Nephron (organoid): ENCODE measurements around the gene TEDC1.

Experiments
- H3K27ac Mint-ChIP-seq, 3 experiments: 2 replicates each; pipeline ENCODE4 v1.8.0; 2020; ENCODE audit warnings: mixed read lengths in 3 of 3, mild to moderate bottlenecking in 2 of 3, moderate library complexity in 1 of 3
- H3K27me3 Mint-ChIP-seq: 2 replicates; pipeline ENCODE4 v1.8.0; 2021; ENCODE audit warnings: low read depth, mild to moderate bottlenecking, moderate library complexity, mixed read lengths
- H3K36me3 Mint-ChIP-seq: 2 replicates; pipeline ENCODE4 v1.8.0; 2020; ENCODE audit warnings: low read depth, mixed read lengths
- H3K4me1 Mint-ChIP-seq: 2 replicates; pipeline ENCODE4 v1.8.0; 2020; ENCODE audit warnings: mixed read lengths
- H3K4me3 Mint-ChIP-seq, 3 experiments: 2 replicates each; pipeline ENCODE4 v1.8.0; 2020; ENCODE audit warnings: mild to moderate bottlenecking in 3 of 3, mixed read lengths in 3 of 3, moderate library complexity in 2 of 3
- H3K9me3 Mint-ChIP-seq: 2 replicates; pipeline ENCODE4 v1.8.0; 2020; ENCODE audit warnings: mixed read lengths
- TF ChIP-seq, protein P1 (sequence below), 3 experiments: fragments of 200-600 bp; sonication (generic); IDR thresholded peaks; one replicate each; pipeline ENCODE4 v1.5.0; 2021; ENCODE audit warnings: antibody characterized with exemption in 3 of 3; ENCODE audit not compliant: unreplicated experiment in 3 of 3

Gene TEDC1

DNA sequence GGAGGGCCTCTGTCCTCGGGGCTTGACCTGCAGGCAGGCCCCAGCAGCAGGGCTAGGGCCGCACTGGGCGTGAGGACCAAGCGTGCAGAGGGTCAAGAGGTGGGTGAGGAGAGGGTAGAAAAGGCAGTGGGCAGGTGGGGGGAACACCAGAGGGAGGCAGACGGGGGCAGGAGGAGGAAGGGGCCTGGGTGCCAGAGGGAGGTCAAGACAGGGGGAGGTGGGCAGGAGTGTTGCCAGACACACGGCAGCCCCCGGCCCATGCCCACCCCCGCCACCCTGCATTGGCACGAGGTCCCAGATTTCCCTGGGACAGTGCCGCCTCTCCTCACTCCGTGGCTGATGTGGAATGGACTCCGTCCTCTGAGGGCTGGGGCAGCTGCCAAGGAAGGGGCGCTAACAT lies 43.5 kb downstream of the TEDC1 start:
- no peaks in the 10 kb centered on the region for H3K36me3 Mint-ChIP-seq
- H3K4me3 Mint-ChIP-seq = no peak overlapping the region
- no peaks in the 10 kb centered on the region for H3K9me3 Mint-ChIP-seq
- TF ChIP-seq, protein P1, sequence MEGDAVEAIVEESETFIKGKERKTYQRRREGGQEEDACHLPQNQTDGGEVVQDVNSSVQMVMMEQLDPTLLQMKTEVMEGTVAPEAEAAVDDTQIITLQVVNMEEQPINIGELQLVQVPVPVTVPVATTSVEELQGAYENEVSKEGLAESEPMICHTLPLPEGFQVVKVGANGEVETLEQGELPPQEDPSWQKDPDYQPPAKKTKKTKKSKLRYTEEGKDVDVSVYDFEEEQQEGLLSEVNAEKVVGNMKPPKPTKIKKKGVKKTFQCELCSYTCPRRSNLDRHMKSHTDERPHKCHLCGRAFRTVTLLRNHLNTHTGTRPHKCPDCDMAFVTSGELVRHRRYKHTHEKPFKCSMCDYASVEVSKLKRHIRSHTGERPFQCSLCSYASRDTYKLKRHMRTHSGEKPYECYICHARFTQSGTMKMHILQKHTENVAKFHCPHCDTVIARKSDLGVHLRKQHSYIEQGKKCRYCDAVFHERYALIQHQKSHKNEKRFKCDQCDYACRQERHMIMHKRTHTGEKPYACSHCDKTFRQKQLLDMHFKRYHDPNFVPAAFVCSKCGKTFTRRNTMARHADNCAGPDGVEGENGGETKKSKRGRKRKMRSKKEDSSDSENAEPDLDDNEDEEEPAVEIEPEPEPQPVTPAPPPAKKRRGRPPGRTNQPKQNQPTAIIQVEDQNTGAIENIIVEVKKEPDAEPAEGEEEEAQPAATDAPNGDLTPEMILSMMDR (IDR thresholded peaks at IDR 0.05; ENCODE audit: unreplicated experiment in 3 of 3) = no peak
- H3K27me3 Mint-ChIP-seq = peaks cover 25% of the 10 kb centered on the region
- H3K27ac Mint-ChIP-seq = no peak overlapping the region
- H3K4me1 Mint-ChIP-seq = peaks cover 6% of the 10 kb centered on the region

DNA sequence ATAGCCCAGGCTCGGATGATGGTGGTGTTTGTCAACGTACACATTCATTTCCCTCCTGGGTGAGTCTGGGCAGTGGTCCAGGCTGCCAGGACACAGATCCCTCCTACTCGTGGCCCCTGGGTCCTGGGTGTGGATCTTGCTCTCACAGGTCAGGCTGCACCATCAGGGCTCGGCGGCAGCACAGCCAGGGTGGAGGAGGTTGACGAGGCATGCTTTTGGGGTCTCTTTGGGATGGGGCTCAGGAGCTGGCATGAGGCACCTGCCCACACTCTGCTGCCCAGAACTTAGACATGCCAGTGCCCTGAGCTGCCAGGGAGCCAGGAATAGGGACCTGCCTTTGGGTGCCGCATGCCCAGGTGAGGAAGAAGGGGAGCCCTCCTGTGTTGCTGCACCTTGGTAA lies 45.0 kb downstream of the TEDC1 start:
- no peaks in the 10 kb centered on the region for H3K36me3 Mint-ChIP-seq
- peaks cover 25% of the 10 kb centered on the region for H3K27me3 Mint-ChIP-seq
- TF ChIP-seq, protein P1 (IDR thresholded peaks at IDR 0.05; ENCODE audit: unreplicated experiment in 3 of 3) = no peak
- H3K27ac Mint-ChIP-seq = no peak overlapping the region
- no peak overlapping the region for H3K4me3 Mint-ChIP-seq
- H3K9me3 Mint-ChIP-seq = no peaks in the 10 kb centered on the region
- peaks cover 6% of the 10 kb centered on the region for H3K4me1 Mint-ChIP-seq

DNA sequence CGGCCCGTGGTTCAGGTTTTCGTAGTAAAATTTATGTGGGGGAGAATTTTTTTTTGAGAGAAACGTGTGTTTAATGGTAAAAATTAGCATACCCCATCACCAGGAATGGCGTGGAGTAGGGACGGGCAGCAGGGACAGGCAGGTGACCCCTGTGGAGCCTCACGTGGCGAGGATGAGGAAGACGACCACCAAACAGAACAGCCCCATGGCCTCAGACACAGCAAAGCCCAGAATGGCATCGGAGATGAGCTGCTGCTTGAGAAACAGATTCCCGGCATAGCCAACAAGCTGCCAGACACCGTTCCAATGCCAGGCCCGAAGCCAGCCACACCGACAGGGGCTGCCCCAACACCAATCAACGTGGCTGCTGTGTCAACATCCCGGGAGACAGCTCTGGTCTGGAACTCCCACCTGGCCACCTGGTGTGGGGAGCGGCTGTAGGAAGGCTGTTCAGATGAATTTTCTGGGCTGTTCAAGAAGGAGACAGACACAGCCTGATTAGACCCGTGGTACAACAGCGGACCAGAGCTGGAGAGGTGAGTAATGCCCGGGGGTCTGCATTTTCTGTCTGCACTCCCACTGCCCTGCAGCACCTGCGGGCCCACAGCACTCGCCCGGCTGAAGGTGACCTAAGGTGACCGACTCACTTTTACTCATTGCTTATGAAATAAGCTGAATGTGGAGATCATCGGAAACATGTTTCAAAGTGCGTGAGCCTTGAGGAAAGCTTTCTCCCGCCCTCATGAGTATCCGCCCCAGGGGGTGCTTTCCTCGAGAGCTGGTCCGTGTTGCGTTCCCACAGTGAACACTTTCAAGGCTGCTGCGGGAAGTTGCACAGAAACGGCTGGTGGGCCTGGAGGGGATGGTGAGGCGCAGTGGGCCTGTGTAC lies 45.9 kb downstream of the TEDC1 start:
- H3K27me3 Mint-ChIP-seq = peaks cover 30% of the 10 kb centered on the region
- H3K9me3 Mint-ChIP-seq = peaks cover 5% of the 10 kb centered on the region
- H3K27ac Mint-ChIP-seq = no peak overlapping the region
- no peak overlapping the region for H3K4me3 Mint-ChIP-seq
- peaks cover 6% of the 10 kb centered on the region for H3K4me1 Mint-ChIP-seq
- H3K36me3 Mint-ChIP-seq = no peaks in the 10 kb centered on the region
- TF ChIP-seq, protein P1 (IDR thresholded peaks at IDR 0.05; ENCODE audit: unreplicated experiment in 3 of 3) = no peak

DNA sequence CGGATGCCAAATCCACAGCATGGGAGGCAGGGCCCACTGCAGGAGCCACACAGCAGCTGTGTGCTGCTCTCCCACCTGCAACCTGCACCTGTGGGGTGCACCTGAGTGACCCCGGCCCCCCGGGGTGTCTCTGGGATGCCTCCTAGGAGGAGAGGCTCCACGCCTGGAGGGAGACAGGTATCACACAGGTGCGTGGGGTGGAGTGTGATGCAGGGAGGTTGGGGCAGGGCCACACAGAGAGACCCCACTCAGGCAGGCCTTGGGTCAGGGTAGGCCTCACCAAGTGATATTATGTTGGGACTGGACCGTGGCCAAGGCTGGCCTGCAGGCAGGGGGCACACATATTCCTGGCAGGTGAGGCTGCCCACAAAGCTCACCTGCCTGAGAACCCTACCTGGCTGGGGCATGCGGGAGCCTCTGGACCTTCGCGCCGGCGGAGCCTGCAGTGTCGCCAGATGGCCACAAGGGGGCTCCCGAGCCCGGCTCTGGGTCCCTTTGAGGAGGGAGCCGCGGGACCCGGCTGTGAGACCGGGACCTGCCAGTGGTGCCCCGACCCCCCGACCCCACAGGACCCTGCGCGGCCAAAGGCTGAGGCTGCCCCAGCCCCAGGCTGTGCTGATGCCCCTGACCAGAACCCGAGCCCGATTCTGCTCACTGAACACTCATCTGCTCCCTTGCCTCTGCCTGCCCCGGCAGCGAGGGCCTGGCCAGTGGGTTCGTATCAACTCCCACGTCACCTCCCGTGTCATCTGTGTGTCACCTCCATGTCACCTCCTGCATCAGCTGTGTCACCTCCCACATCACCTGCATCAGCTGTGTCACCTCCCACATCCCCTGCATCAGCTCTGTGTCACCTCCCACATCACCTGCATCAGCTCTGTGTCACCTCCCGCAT lies 46.8 kb downstream of the TEDC1 start:
- Mint-ChIP-seq H3K4me1 (peaks cover 6% of the 10 kb centered on the region), H3K9me3 (peaks cover 5% of the 10 kb centered on the region), H3K27ac (no peak overlapping the region), H3K36me3 (no peaks in the 10 kb centered on the region), H3K4me3 (no peak overlapping the region), H3K27me3 (peaks cover 30% of the 10 kb centered on the region)
- TF ChIP-seq, protein P1 (IDR thresholded peaks at IDR 0.05; ENCODE audit: unreplicated experiment in 3 of 3) = peak; percentile 90 to 93 (median 90)

DNA sequence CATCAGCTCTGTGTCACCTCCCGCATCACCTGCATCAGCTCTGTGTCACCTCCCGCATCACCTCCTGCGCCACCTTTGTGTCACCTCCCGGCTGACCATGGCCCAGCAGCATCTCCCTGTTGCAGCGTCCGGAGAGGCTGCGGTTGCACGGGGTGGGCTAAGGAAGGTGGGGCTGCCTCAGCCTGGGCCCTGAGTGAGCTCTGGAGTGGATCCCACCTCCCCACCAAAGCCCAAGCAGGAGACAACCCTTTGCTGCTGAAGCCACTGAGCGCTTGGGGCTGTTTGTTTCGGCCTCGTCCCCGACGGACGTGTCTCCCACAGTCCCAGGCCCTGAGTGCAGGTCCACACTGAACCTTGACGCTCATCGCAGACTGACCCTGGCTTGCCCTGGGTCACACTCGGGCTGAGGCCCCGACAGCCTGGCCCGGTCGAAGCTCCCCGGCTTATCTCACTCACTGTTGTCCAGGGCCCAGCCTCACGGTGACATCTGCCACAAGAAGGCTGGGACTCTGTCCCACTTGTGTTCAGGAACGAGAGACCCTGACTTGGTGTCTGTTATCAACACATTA lies 47.5 kb downstream of the TEDC1 start:
- no peak overlapping the region for H3K4me3 Mint-ChIP-seq

More for the DNA sequence above, 47.5 kb downstream of the TEDC1 start:
- Mint-ChIP-seq H3K4me1 (peaks cover 6% of the 10 kb centered on the region), H3K36me3 (no peaks in the 10 kb centered on the region), H3K27me3 (peaks cover 33% of the 10 kb centered on the region), H3K27ac (no peak overlapping the region), H3K9me3 (peaks cover 11% of the 10 kb centered on the region)
- TF ChIP-seq, protein P1 (IDR thresholded peaks at IDR 0.05; ENCODE audit: unreplicated experiment in 3 of 3) = no peak
